GM18870 (cell line): ENCODE measurements around the gene YTHDC2.

Experiments
- ATAC-seq: cut with Tn5 transposase; IDR thresholded peaks from one replicate; pipeline ENCODE4 v1.9.1; 2021; ENCODE audit warnings: moderate library complexity; ENCODE audit not compliant: unreplicated experiment

The YTHDC2 gene

GRCh38 chr5:113519412-113519811, 5.9 kb downstream of the YTHDC2 start:
- ATAC-seq, result no peak

- peak; percentile 87 for ATAC-seq
Measured at GRCh38 chr5:113520429-113520828, 6.9 kb downstream of the YTHDC2 start.

GRCh38 chr5:113520899-113521298, 7.4 kb downstream of the YTHDC2 start:
- no peak for ATAC-seq

GRCh38 chr5:113523168-113523567, 9.7 kb downstream of the YTHDC2 start:
- ATAC-seq, result no peak

GRCh38 chr5:113524927-113525326, 11.4 kb downstream of the YTHDC2 start:
- ATAC-seq, result peak; percentile 55

- ATAC-seq, result no peak
Measured at GRCh38 chr5:113526421-113526820, 12.9 kb downstream of the YTHDC2 start.

- no peak for ATAC-seq
Measured at GRCh38 chr5:113527746-113528145, 14.3 kb downstream of the YTHDC2 start.

- ATAC-seq, result no peak
Measured at GRCh38 chr5:113531481-113532159, 18.1 kb downstream of the YTHDC2 start.

GRCh38 chr5:113538313-113538712, 24.8 kb downstream of the YTHDC2 start:
- no peak for ATAC-seq

GRCh38 chr5:113546703-113547183, 33.2 kb downstream of the YTHDC2 start:
- no peak for ATAC-seq

GRCh38 chr5:113548396-113548795, 34.9 kb downstream of the YTHDC2 start:
- ATAC-seq, result peak; percentile 89

GRCh38 chr5:113552137-113552536, 38.6 kb downstream of the YTHDC2 start:
- no peak for ATAC-seq

GRCh38 chr5:113552620-113553019, 39.1 kb downstream of the YTHDC2 start:
- no peak for ATAC-seq

GRCh38 chr5:113562828-113563400, 49.4 kb downstream of the YTHDC2 start:
- no peak for ATAC-seq

- no peak for ATAC-seq
Measured at GRCh38 chr5:113569396-113569795, 55.9 kb downstream of the YTHDC2 start.

GRCh38 chr5:113572716-113573115, 59.2 kb downstream of the YTHDC2 start:
- ATAC-seq, result no peak

- ATAC-seq, result no peak
Measured at GRCh38 chr5:113574417-113574816, 60.9 kb downstream of the YTHDC2 start.

- no peak for ATAC-seq
Measured at GRCh38 chr5:113575074-113575473, 61.6 kb downstream of the YTHDC2 start.

GRCh38 chr5:113578091-113578490, 64.6 kb downstream of the YTHDC2 start:
- no peak for ATAC-seq

GRCh38 chr5:113581388-113581787, 67.9 kb downstream of the YTHDC2 start:
- no peak for ATAC-seq

- no peak for ATAC-seq
Measured at GRCh38 chr5:113598150-113598549, 84.7 kb downstream of the YTHDC2 start.

GRCh38 chr5:113598926-113599325, 85.4 kb downstream of the YTHDC2 start:
- no peak for ATAC-seq
